Stimulated activated CD4-positive, alpha-beta T cell treated with anti-CD3 and anti-CD28 coated beads, Interleukin-12 subunit alpha, Interleukin-12 subunit beta, amount 100 ng/mL, for 4 hours (primary cell): Measurements from ENCODE around the gene TNFRSF21.

Source experiments
- DNase-seq: peaks from one replicate; pipeline ENCODE4 v3.0.0-alpha.2; 2020

Gene TNFRSF21

GRCh38 chr6:47206626-47207025 is 103.1 kb downstream of the TNFRSF21 start:
- DNase-seq, result no peak

GRCh38 chr6:47203938-47204611 is 105.6 kb downstream of the TNFRSF21 start:
- DNase-seq, result no peak

DNA sequence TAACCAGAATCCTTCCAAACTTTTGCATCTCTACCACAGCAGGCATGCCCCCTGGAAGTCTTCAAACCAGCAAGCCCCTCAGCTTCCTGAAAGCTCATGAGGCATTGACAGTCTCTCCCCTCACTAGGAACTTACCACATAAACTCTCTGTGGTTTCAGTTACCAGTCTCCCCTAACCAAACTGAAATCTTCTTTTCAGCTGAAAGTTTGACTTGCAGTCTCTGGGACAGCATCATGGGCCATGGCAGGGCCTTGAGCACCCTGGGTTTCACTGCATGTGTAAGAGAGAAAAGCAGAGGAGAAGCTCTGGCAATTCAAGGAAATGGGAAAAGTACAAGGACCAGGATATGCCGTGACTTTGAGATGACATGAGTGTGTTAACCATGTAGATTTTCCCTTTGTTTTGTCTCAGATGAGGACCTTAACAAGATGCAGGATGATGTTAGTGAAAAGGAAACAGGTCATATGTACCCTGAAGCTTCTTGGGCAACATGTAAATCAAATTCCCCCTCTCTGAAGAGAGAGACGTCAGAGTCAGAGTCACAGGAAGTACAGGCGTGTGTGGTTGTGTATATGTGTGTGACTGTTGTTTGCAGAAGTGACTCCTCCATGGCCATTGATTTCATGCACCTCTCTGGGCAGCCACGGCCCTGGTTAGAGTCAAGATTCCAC is 106.3 kb downstream of the TNFRSF21 start:
- DNase-seq, result no peak

- no peak for DNase-seq
Measured at GRCh38 chr6:47202644-47203205, 107.0 kb downstream of the TNFRSF21 start.

GRCh38 chr6:47200536-47201334 is 109.0 kb downstream of the TNFRSF21 start:
- DNase-seq, result no peak

- no peak for DNase-seq
Measured at GRCh38 chr6:47197682-47198640, 111.7 kb downstream of the TNFRSF21 start.

DNA sequence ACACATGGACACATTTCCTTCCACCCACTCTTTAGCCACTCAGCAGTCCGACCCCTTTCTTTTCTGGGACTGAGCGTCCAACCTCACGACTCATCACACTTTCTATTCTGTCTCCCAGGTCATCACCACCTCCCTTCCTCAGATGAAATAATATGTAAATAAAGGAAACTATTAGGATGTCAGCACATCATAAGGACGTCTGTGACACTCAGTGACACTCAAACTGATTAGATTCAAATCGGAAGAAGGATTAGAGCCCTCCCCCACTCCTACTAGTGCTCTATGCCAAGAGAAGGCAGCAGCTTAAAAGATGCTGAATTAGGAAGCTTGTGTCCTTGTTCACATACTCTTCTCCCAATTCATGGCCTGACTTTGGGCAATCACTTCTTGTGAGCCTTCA is 113.6 kb downstream of the TNFRSF21 start:
- DNase-seq, result no peak

DNA sequence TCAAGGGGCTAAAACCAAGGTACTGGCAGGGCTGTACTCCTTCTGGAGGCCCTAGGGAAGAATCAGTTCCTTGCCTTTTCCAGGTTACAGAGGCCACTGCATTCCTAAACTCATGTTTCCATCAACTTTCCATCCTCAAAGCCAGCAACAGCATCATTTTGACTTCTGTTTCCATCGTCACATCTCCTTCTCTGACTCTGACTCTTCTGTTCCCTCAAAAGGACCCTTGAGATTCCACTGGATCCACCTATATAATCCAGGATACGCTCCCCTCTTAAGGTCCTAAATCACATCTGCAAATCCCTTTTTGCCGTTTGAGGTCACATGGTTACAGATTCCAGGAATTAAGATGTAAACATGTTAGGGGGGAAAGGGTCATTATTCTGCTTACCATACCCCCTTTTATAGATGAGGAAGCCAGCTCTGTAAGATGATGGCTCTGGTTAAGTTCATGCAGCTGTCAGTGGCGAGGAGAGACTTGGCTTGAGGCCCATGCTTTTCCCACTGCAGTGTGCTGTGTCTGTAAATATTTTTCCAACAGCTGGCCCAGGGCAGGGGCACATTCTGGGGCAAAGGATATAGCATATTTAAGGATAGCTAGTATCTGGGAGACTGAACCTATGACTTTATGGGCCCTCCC is 114.6 kb downstream of the TNFRSF21 start:
- DNase-seq, result no peak

DNA sequence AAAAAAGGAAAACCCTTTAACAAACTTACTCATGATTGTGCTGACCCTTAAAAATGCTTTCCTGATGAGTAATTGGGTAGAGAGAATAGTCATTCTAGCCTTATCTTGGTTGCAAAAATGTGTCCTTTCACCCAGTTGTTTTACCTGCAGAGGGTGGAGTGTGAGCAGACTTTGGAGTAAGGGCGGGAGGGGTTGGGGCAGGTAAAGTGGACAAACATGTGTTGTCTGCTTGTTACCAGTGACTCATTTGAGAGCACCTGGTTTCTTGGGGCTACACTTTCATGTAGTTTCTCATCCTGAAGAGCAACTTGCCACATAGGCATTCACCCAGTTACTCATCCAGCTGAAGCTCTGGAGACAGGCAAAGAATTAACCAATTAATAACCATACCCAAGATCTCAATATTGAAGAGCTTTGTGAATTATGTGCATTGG is 121.1 kb downstream of the TNFRSF21 start:
- DNase-seq, result no peak

GRCh38 chr6:47187893-47188587 is 121.7 kb downstream of the TNFRSF21 start:
- no peak for DNase-seq

GRCh38 chr6:47187113-47187512 is 122.6 kb downstream of the TNFRSF21 start:
- DNase-seq, result no peak

- no peak for DNase-seq
Measured at GRCh38 chr6:47182291-47182957, 127.3 kb downstream of the TNFRSF21 start.

DNA sequence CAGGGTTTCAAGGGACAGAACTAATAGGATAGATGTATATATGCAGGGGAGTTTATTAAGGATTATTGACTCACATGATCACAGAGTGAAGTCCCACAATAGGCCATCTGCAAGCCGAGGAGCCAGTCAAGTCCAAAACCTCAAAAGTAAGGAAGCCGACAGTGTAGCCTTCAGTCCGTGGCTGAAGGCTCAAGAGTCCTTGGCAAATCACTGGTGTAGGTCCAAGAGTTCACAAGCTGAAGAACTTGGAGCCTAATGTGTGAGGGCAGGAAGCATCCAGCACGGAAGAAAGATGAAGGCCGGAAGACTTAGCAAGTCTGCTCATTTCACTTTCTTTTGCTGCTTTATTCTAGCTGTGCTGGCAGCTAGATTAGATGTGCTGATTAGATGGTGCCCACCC is 128.0 kb downstream of the TNFRSF21 start:
- DNase-seq, result no peak
